HEK293T (cell line): ENCODE data around the gene COBLL1.

Experiments
- BHLHE40 ChIP-seq: fragments of 450-650 bp; IDR thresholded peaks from 2 replicates; pipeline ENCODE4 v1.6.1; 2016; ENCODE audit warnings: mild to moderate bottlenecking, moderate library complexity, borderline replicate concordance
- SUZ12 ChIP-seq: fragments of 450-650 bp; IDR thresholded peaks from 2 replicates; pipeline ENCODE4 v1.6.1; 2016; ENCODE audit warnings: mild to moderate bottlenecking
- ZNF384 ChIP-seq: fragments of 450-650 bp; IDR thresholded peaks from 2 replicates; pipeline ENCODE4 v1.6.1; 2016

DNA sequence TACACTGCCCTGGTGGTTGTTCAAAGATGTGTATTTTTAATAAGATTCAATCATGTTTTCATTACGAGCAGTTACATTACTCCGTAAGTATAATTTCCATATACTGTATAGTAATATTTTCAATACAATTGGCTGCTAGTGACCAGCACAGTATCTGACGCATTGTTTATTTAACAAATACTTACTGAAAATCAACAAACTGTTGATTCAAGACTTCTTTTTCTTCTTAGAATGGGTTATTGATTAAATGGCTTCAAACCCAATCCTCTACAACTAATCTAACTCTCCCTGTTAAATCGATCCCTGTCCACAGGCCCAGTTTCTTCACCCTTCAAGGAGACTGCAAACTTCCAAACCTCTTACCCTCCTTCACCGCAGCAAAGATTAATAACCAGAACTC is 18.5 kb downstream of the COBLL1 start:
- no peak for TF ChIP-seq BHLHE40
- TF ChIP-seq SUZ12, result no peak
- TF ChIP-seq ZNF384, result no peak
